ENCODE results near the gene RPL7A.
"Not testable (repeated sequence)": the region's sequence is repeated elsewhere in the genome, so short reads cannot be mapped to it uniquely, and the experiment has no call there.

RPL7A gene

DNA sequence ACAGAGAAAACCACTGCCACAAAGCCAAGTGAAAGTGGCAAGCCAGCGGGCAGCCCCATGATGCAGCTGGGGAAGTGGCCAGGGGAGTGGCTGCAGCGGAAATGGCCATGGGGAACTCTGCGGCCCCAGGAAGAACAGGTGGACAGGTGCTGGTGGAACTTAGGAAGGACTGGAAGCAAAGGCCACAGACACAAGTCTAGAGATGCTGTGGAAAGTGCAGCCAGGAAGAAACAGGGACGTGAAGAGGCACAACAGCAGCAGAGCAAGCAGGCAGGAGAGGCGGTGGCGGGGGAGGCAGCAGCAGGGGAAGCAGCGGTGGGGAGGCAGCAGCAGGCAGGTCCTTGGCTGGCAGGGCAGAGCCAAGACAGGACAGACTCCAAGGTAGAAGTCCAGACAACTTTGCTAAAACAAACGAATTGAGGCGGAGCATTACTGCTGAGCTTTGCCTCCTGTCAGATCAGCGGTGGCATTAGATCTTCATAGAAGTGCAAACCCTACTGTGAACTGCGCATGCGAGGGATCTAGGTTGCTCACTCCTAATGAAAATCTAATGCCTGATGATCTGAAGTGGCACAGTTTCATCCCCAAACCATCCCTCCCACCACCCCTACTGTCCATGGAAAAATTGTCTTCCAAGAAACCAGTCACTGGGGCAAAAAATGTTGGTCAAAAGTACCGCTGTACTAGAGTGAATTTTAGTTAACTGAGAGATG lies 23.9 kb upstream of the RPL7A start:
- TF ChIP-seq MYC (IDR thresholded peaks at IDR 0.05; ENCODE audit: low read depth, low read length) (no peak), POLR2A (IDR thresholded peaks at IDR 0.05; ENCODE audit: extremely low read depth, insufficient read length) (no peak), MAX (IDR thresholded peaks at IDR 0.05; ENCODE audit: low read depth, low read length) (no peak)
- TF ChIP-seq, protein P1, sequence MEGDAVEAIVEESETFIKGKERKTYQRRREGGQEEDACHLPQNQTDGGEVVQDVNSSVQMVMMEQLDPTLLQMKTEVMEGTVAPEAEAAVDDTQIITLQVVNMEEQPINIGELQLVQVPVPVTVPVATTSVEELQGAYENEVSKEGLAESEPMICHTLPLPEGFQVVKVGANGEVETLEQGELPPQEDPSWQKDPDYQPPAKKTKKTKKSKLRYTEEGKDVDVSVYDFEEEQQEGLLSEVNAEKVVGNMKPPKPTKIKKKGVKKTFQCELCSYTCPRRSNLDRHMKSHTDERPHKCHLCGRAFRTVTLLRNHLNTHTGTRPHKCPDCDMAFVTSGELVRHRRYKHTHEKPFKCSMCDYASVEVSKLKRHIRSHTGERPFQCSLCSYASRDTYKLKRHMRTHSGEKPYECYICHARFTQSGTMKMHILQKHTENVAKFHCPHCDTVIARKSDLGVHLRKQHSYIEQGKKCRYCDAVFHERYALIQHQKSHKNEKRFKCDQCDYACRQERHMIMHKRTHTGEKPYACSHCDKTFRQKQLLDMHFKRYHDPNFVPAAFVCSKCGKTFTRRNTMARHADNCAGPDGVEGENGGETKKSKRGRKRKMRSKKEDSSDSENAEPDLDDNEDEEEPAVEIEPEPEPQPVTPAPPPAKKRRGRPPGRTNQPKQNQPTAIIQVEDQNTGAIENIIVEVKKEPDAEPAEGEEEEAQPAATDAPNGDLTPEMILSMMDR (IDR thresholded peaks at IDR 0.05; ENCODE audit: low read depth, low read length), result no peak
- H3K4me3 ChIP-seq (ENCODE audit: low read depth, low read length), result no peak overlapping the region
- no peak for DNase-seq (ENCODE audit: low read depth)

- not testable (repeated sequence) for DNase-seq (ENCODE audit: low read depth); H3K4me3 ChIP-seq (ENCODE audit: low read depth, low read length)
Measured at GRCh38 chr9:133327021-133327420, 21.0 kb upstream of the RPL7A start.

GRCh38 chr9:133327834-133328484 lies 20.1 kb upstream of the RPL7A start:
- no peak for DNase-seq (ENCODE audit: low read depth)
- TF ChIP-seq MAX (IDR thresholded peaks at IDR 0.05; ENCODE audit: low read depth, low read length) (no peak), MYC (IDR thresholded peaks at IDR 0.05; ENCODE audit: low read depth, low read length) (no peak), POLR2A (IDR thresholded peaks at IDR 0.05; ENCODE audit: extremely low read depth, insufficient read length) (no peak)
- TF ChIP-seq, protein P1 (IDR thresholded peaks at IDR 0.05; ENCODE audit: low read depth, low read length), result no peak

GRCh38 chr9:133329306-133330156 lies 18.5 kb upstream of the RPL7A start:
- peak; percentile 29 for DNase-seq (ENCODE audit: low read depth)
- not testable (repeated sequence) for H3K4me3 ChIP-seq (ENCODE audit: low read depth, low read length)
- TF ChIP-seq, protein P1 (IDR thresholded peaks at IDR 0.05; ENCODE audit: low read depth, low read length), result peak; percentile 32

More at GRCh38 chr9:133327834-133328484, 20.1 kb upstream of the RPL7A start:
- no peak overlapping the region for H3K4me3 ChIP-seq (ENCODE audit: low read depth, low read length)

DNA sequence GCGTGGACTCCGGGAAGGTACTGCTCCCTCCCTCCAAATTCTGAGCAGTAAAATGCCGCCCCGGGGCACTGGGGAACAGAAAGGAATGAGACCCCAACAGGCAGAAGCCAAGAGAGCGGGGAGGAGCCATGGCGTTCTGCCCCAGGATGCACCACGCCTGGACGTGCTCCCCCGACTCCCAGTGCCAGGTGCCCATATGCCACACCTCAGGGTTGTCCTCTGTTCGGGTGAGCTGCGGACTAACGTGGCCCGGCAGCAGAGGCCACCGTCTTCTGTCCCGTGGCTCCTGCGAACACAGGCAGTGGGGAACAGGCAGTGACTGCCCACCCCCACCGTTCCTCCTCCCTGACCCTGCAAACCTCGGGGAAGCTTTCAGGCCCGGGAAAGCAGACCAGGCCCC lies 16.8 kb upstream of the RPL7A start:
- no peak for DNase-seq (ENCODE audit: low read depth)
- H3K4me3 ChIP-seq (ENCODE audit: low read depth, low read length), result no peak overlapping the region
- TF ChIP-seq MAX (IDR thresholded peaks at IDR 0.05; ENCODE audit: low read depth, low read length) (no peak), POLR2A (IDR thresholded peaks at IDR 0.05; ENCODE audit: extremely low read depth, insufficient read length) (no peak), MYC (IDR thresholded peaks at IDR 0.05; ENCODE audit: low read depth, low read length) (no peak)
- TF ChIP-seq, protein P1 (IDR thresholded peaks at IDR 0.05; ENCODE audit: low read depth, low read length), result no peak

GRCh38 chr9:133331641-133332380 lies 16.2 kb upstream of the RPL7A start:
- no peak for DNase-seq (ENCODE audit: low read depth)
- H3K4me3 ChIP-seq (ENCODE audit: low read depth, low read length), result no peak overlapping the region
- no peak for TF ChIP-seq POLR2A (IDR thresholded peaks at IDR 0.05; ENCODE audit: extremely low read depth, insufficient read length)
- TF ChIP-seq MAX (IDR thresholded peaks at IDR 0.05; ENCODE audit: low read depth, low read length), result no peak
- TF ChIP-seq MYC (IDR thresholded peaks at IDR 0.05; ENCODE audit: low read depth, low read length), result no peak
- TF ChIP-seq, protein P1 (IDR thresholded peaks at IDR 0.05; ENCODE audit: low read depth, low read length), result no peak
